ENCODE results near the gene ABCA9.

ABCA9 gene

DNA sequence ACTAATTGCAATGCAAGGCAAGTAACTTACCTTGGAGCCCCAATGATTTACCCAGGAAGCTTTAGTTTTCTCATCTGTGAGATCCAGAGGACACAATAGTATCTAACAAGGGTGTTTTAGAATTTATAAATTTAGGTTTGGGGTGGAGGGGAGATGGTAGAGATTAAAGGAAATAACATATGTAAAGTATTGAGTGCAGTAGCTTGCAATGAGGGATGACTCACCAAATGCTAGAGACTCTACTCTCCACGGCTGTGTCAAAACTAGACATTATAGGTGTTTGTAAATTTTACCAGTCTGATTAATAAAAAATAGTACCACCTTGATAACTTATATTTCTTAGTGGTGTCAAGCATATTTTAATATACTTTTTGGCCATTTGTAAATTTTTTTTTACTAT, 3.7 kb upstream of the ABCA9 start:
- H3K27me3 ChIP-seq (replicated peaks; ENCODE audit: control insufficient read depth, insufficient read depth, low read length), result no peaks in the 10 kb centered on the region
- H3K4me3 ChIP-seq (ENCODE audit: low read length), result no peak overlapping the region
- no peak for DNase-seq (ENCODE audit: low read depth)
- H3K9me3 ChIP-seq (ENCODE audit: control insufficient read depth, low read length), result no peaks in the 10 kb centered on the region
- peaks cover 5% of the 10 kb centered on the region for H3K36me3 ChIP-seq (ENCODE audit: control insufficient read depth, insufficient read depth, low read length, severe bottlenecking)
- H3K4me1 ChIP-seq (ENCODE audit: control insufficient read depth, insufficient read depth, low read length), result peaks cover 24% of the 10 kb centered on the region
- no peak overlapping the region for H3K9ac ChIP-seq (ENCODE audit: low read length)

- no peaks in the 10 kb centered on the region for H3K9me3 ChIP-seq (ENCODE audit: control insufficient read depth, low read length)
Measured at GRCh38 chr17:69064001-69064400, 3.3 kb upstream of the ABCA9 start.

GRCh38 chr17:69062860-69063581, 2.3 kb upstream of the ABCA9 start:
- peak overlapping the region; percentile 3 for H3K9ac ChIP-seq (ENCODE audit: low read length)
- DNase-seq (ENCODE audit: low read depth), result no peak

More at GRCh38 chr17:69064001-69064400, 3.3 kb upstream of the ABCA9 start:
- H3K27me3 ChIP-seq (replicated peaks; ENCODE audit: control insufficient read depth, insufficient read depth, low read length), result no peaks in the 10 kb centered on the region
- no peak overlapping the region for H3K9ac ChIP-seq (ENCODE audit: low read length)
- no peak overlapping the region for H3K4me3 ChIP-seq (ENCODE audit: low read length)
- peaks cover 5% of the 10 kb centered on the region for H3K36me3 ChIP-seq (ENCODE audit: control insufficient read depth, insufficient read depth, low read length, severe bottlenecking)
- peaks cover 29% of the 10 kb centered on the region for H3K4me1 ChIP-seq (ENCODE audit: control insufficient read depth, insufficient read depth, low read length)
- DNase-seq (ENCODE audit: low read depth), result no peak

GRCh38 chr17:69061721-69062556, 1.2 kb upstream of the ABCA9 start:
- peak overlapping the region; percentile 61 for H3K9ac ChIP-seq (ENCODE audit: low read length)
- H3K36me3 ChIP-seq (ENCODE audit: control insufficient read depth, insufficient read depth, low read length, severe bottlenecking), result peaks cover 6% of the 10 kb centered on the region
- H3K27me3 ChIP-seq (replicated peaks; ENCODE audit: control insufficient read depth, insufficient read depth, low read length), result no peaks in the 10 kb centered on the region
- no peak for DNase-seq (ENCODE audit: low read depth)
- no peaks in the 10 kb centered on the region for H3K9me3 ChIP-seq (ENCODE audit: control insufficient read depth, low read length)
- peaks cover 31% of the 10 kb centered on the region for H3K4me1 ChIP-seq (ENCODE audit: control insufficient read depth, insufficient read depth, low read length)
- H3K4me3 ChIP-seq (ENCODE audit: low read length), result no peak overlapping the region

More at GRCh38 chr17:69062860-69063581, 2.3 kb upstream of the ABCA9 start:
- Histone ChIP-seq H3K9me3 (ENCODE audit: control insufficient read depth, low read length) (no peaks in the 10 kb centered on the region), H3K4me3 (ENCODE audit: low read length) (no peak overlapping the region), H3K4me1 (ENCODE audit: control insufficient read depth, insufficient read depth, low read length) (peaks cover 31% of the 10 kb centered on the region), H3K36me3 (ENCODE audit: control insufficient read depth, insufficient read depth, low read length, severe bottlenecking) (peaks cover 5% of the 10 kb centered on the region), H3K27me3 (replicated peaks; ENCODE audit: control insufficient read depth, insufficient read depth, low read length) (no peaks in the 10 kb centered on the region)

- peak overlapping the region; percentile 87 for H3K9ac ChIP-seq (ENCODE audit: low read length)
- peaks cover 34% of the 10 kb centered on the region for H3K4me1 ChIP-seq (ENCODE audit: control insufficient read depth, insufficient read depth, low read length)
- DNase-seq (ENCODE audit: low read depth), result no peak
- peak overlapping the region; percentile 81 for H3K4me3 ChIP-seq (ENCODE audit: low read length)
- H3K27me3 ChIP-seq (replicated peaks; ENCODE audit: control insufficient read depth, insufficient read depth, low read length), result no peaks in the 10 kb centered on the region
- H3K36me3 ChIP-seq (ENCODE audit: control insufficient read depth, insufficient read depth, low read length, severe bottlenecking), result peaks cover 5% of the 10 kb centered on the region
- H3K9me3 ChIP-seq (ENCODE audit: control insufficient read depth, low read length), result peaks cover 6% of the 10 kb centered on the region
Measured at GRCh38 chr17:69059458-69060175, 1.1 kb downstream of the ABCA9 start.

DNA sequence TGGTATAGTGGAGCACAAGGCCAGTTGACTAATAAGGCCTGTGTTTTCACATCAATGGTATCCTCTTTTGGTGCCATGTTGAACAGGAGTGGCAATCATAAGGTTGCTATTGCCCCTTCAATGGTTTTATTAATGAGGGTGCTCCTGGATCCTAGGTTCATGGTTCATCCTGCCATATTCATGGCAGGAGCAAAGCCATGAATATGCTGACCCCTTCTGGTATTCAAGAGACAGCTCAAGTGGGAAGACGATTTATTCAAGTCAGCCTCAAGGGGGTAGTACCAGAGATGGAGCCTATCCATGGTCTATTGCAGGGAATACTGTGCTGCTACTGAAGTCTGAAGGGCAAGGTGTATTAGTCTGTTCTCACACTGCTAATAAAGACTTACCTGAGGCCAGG, 2.6 kb downstream of the ABCA9 start:
- no peak for DNase-seq (ENCODE audit: low read depth)
- H3K4me1 ChIP-seq (ENCODE audit: control insufficient read depth, insufficient read depth, low read length), result peaks cover 36% of the 10 kb centered on the region
- peaks cover 6% of the 10 kb centered on the region for H3K9me3 ChIP-seq (ENCODE audit: control insufficient read depth, low read length)
- H3K4me3 ChIP-seq (ENCODE audit: low read length), result no peak overlapping the region
- no peak overlapping the region for H3K9ac ChIP-seq (ENCODE audit: low read length)
- H3K27me3 ChIP-seq (replicated peaks; ENCODE audit: control insufficient read depth, insufficient read depth, low read length), result no peaks in the 10 kb centered on the region
- H3K36me3 ChIP-seq (ENCODE audit: control insufficient read depth, insufficient read depth, low read length, severe bottlenecking), result peaks cover 5% of the 10 kb centered on the region

DNA sequence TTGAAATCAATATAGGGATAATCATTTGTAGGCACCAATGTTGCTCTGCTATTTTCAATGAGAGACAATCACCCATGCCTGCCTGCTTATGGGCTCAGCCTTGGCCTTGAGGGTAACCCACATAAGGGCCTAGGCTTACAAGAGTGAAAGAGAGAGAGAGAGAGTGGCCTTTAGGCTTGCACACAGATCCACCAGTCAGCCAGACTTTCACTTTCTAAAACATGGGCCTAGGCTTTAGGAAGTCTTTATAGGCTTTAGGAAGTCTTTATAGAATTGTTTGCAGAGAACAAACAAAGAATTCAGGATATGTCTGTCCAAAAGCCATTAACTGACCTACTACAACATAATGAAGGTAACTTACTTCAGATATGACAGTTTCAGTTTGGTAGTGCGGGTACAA, 3.4 kb downstream of the ABCA9 start:
- DNase-seq (ENCODE audit: low read depth), result no peak
- H3K4me3 ChIP-seq (ENCODE audit: low read length), result peak overlapping the region; percentile 5
- H3K9ac ChIP-seq (ENCODE audit: low read length), result no peak overlapping the region
- peaks cover 45% of the 10 kb centered on the region for H3K4me1 ChIP-seq (ENCODE audit: control insufficient read depth, insufficient read depth, low read length)
- H3K36me3 ChIP-seq (ENCODE audit: control insufficient read depth, insufficient read depth, low read length, severe bottlenecking), result peaks cover 5% of the 10 kb centered on the region
- peaks cover 6% of the 10 kb centered on the region for H3K9me3 ChIP-seq (ENCODE audit: control insufficient read depth, low read length)
- no peaks in the 10 kb centered on the region for H3K27me3 ChIP-seq (replicated peaks; ENCODE audit: control insufficient read depth, insufficient read depth, low read length)

GRCh38 chr17:69056179-69056823, 4.4 kb downstream of the ABCA9 start:
- Histone ChIP-seq H3K9ac (ENCODE audit: low read length) (no peak overlapping the region), H3K4me3 (ENCODE audit: low read length) (no peak overlapping the region), H3K9me3 (ENCODE audit: control insufficient read depth, low read length) (peaks cover 6% of the 10 kb centered on the region), H3K36me3 (ENCODE audit: control insufficient read depth, insufficient read depth, low read length, severe bottlenecking) (peaks cover 5% of the 10 kb centered on the region), H3K4me1 (ENCODE audit: control insufficient read depth, insufficient read depth, low read length) (peaks cover 45% of the 10 kb centered on the region), H3K27me3 (replicated peaks; ENCODE audit: control insufficient read depth, insufficient read depth, low read length) (no peaks in the 10 kb centered on the region)
- DNase-seq (ENCODE audit: low read depth), result no peak

- peaks cover 6% of the 10 kb centered on the region for H3K9me3 ChIP-seq (ENCODE audit: control insufficient read depth, low read length)
Measured at GRCh38 chr17:69055334-69055733, 5.4 kb downstream of the ABCA9 start.

GRCh38 chr17:69050999-69051775, 9.5 kb downstream of the ABCA9 start:
- Histone ChIP-seq H3K4me3 (ENCODE audit: low read length) (peak overlapping the region; percentile 69), H3K4me1 (ENCODE audit: control insufficient read depth, insufficient read depth, low read length) (peaks cover 62% of the 10 kb centered on the region), H3K36me3 (ENCODE audit: control insufficient read depth, insufficient read depth, low read length, severe bottlenecking) (peaks cover 6% of the 10 kb centered on the region), H3K9ac (ENCODE audit: low read length) (peak overlapping the region; percentile 66), H3K27me3 (replicated peaks; ENCODE audit: control insufficient read depth, insufficient read depth, low read length) (no peaks in the 10 kb centered on the region), H3K9me3 (ENCODE audit: control insufficient read depth, low read length) (peaks cover 4% of the 10 kb centered on the region)
- DNase-seq (ENCODE audit: low read depth), result peak; percentile 90

More at GRCh38 chr17:69055334-69055733, 5.4 kb downstream of the ABCA9 start:
- H3K27me3 ChIP-seq (replicated peaks; ENCODE audit: control insufficient read depth, insufficient read depth, low read length), result no peaks in the 10 kb centered on the region
- H3K4me3 ChIP-seq (ENCODE audit: low read length), result no peak overlapping the region
- H3K4me1 ChIP-seq (ENCODE audit: control insufficient read depth, insufficient read depth, low read length), result peaks cover 48% of the 10 kb centered on the region
- H3K9ac ChIP-seq (ENCODE audit: low read length), result no peak overlapping the region
- DNase-seq (ENCODE audit: low read depth), result no peak
- peaks cover 5% of the 10 kb centered on the region for H3K36me3 ChIP-seq (ENCODE audit: control insufficient read depth, insufficient read depth, low read length, severe bottlenecking)

All from adipocyte (in vitro differentiated cells).